ENCODE results near the gene EEFSEC. TPM values are rescaled to one million over a fixed set of nuclear protein-coding genes. Genes with fewer than 3 reads are reported as not detected.

The EEFSEC gene
- total RNA-seq, 1 donor from 2014 or later = 18.7 TPM

- H3K27ac Mint-ChIP-seq = no peak overlapping the region
- H3K27me3 Mint-ChIP-seq (ENCODE audit: insufficient read depth) = no peaks in the 10 kb centered on the region
- H3K4me1 Mint-ChIP-seq (ENCODE audit: low read depth) = no peaks in the 10 kb centered on the region
- intact Hi-C loops (cut with micrococcal nuclease) = no loop called here
- no peak overlapping the region for H3K4me3 Mint-ChIP-seq
- no peak for DNase-seq (ENCODE audit: low spot score)
- H3K36me3 Mint-ChIP-seq (ENCODE audit: low read depth) = no peaks in the 10 kb centered on the region
- no peaks in the 10 kb centered on the region for H3K9me3 Mint-ChIP-seq
Measured at GRCh38 chr3:128354788-128355542, 201.7 kb downstream of the EEFSEC start.

GRCh38 chr3:128355543-128355919 lies 202.2 kb downstream of the EEFSEC start:
- intact Hi-C loops (cut with micrococcal nuclease) = no loop called here
- H3K9me3 Mint-ChIP-seq = no peaks in the 10 kb centered on the region

GRCh38 chr3:128356822-128357221 lies 203.5 kb downstream of the EEFSEC start:
- H3K4me3 Mint-ChIP-seq = no peak overlapping the region
- DNase-seq (ENCODE audit: low spot score) = no peak
- no peaks in the 10 kb centered on the region for H3K27me3 Mint-ChIP-seq (ENCODE audit: insufficient read depth)
- intact Hi-C loops (cut with micrococcal nuclease) = no loop called here
- H3K27ac Mint-ChIP-seq = no peak overlapping the region
- no peaks in the 10 kb centered on the region for H3K36me3 Mint-ChIP-seq (ENCODE audit: low read depth)
- H3K4me1 Mint-ChIP-seq (ENCODE audit: low read depth) = no peaks in the 10 kb centered on the region
- H3K9me3 Mint-ChIP-seq = no peaks in the 10 kb centered on the region

More at GRCh38 chr3:128355543-128355919, 202.2 kb downstream of the EEFSEC start:
- Mint-ChIP-seq H3K27me3 (ENCODE audit: insufficient read depth) (no peaks in the 10 kb centered on the region), H3K4me3 (no peak overlapping the region), H3K36me3 (ENCODE audit: low read depth) (no peaks in the 10 kb centered on the region), H3K4me1 (ENCODE audit: low read depth) (no peaks in the 10 kb centered on the region), H3K27ac (no peak overlapping the region)
- no peak for DNase-seq (ENCODE audit: low spot score)

- no peak for DNase-seq (ENCODE audit: low spot score)
- Mint-ChIP-seq H3K4me3 (no peak overlapping the region), H3K27me3 (ENCODE audit: insufficient read depth) (no peaks in the 10 kb centered on the region), H3K27ac (no peak overlapping the region), H3K4me1 (ENCODE audit: low read depth) (no peaks in the 10 kb centered on the region), H3K9me3 (no peaks in the 10 kb centered on the region), H3K36me3 (ENCODE audit: low read depth) (no peaks in the 10 kb centered on the region)
- intact Hi-C loops (cut with micrococcal nuclease) = no loop called here
Measured at GRCh38 chr3:128357538-128357937, 204.3 kb downstream of the EEFSEC start.

- no peak overlapping the region for H3K27ac Mint-ChIP-seq
- no peaks in the 10 kb centered on the region for H3K36me3 Mint-ChIP-seq (ENCODE audit: low read depth)
- no peak for DNase-seq (ENCODE audit: low spot score)
- H3K27me3 Mint-ChIP-seq (ENCODE audit: insufficient read depth) = no peaks in the 10 kb centered on the region
- no peak overlapping the region for H3K4me3 Mint-ChIP-seq
- H3K9me3 Mint-ChIP-seq = no peaks in the 10 kb centered on the region
- intact Hi-C loops (cut with micrococcal nuclease) = no loop called here
- no peaks in the 10 kb centered on the region for H3K4me1 Mint-ChIP-seq (ENCODE audit: low read depth)
Measured at GRCh38 chr3:128358156-128358895, 205.0 kb downstream of the EEFSEC start.

GRCh38 chr3:128359060-128359664 lies 205.9 kb downstream of the EEFSEC start:
- no peak for DNase-seq (ENCODE audit: low spot score)
- Mint-ChIP-seq H3K27ac (no peak overlapping the region), H3K4me3 (no peak overlapping the region), H3K4me1 (ENCODE audit: low read depth) (no peaks in the 10 kb centered on the region), H3K27me3 (ENCODE audit: insufficient read depth) (no peaks in the 10 kb centered on the region), H3K9me3 (no peaks in the 10 kb centered on the region), H3K36me3 (ENCODE audit: low read depth) (no peaks in the 10 kb centered on the region)
- intact Hi-C loops (cut with micrococcal nuclease) = no loop called here

GRCh38 chr3:128359846-128360642 lies 206.8 kb downstream of the EEFSEC start:
- no peak for DNase-seq (ENCODE audit: low spot score)
- Mint-ChIP-seq H3K4me1 (ENCODE audit: low read depth) (no peaks in the 10 kb centered on the region), H3K27ac (no peak overlapping the region), H3K9me3 (no peaks in the 10 kb centered on the region), H3K4me3 (no peak overlapping the region), H3K36me3 (ENCODE audit: low read depth) (no peaks in the 10 kb centered on the region), H3K27me3 (ENCODE audit: insufficient read depth) (no peaks in the 10 kb centered on the region)
- intact Hi-C loops (cut with micrococcal nuclease) = no loop called here

- no peak overlapping the region for H3K4me3 Mint-ChIP-seq
- intact Hi-C loops (cut with micrococcal nuclease) = no loop called here
- DNase-seq (ENCODE audit: low spot score) = no peak
- no peak overlapping the region for H3K27ac Mint-ChIP-seq
- H3K27me3 Mint-ChIP-seq (ENCODE audit: insufficient read depth) = no peaks in the 10 kb centered on the region
- no peaks in the 10 kb centered on the region for H3K9me3 Mint-ChIP-seq
- no peaks in the 10 kb centered on the region for H3K4me1 Mint-ChIP-seq (ENCODE audit: low read depth)
- H3K36me3 Mint-ChIP-seq (ENCODE audit: low read depth) = no peaks in the 10 kb centered on the region
Measured at GRCh38 chr3:128360705-128361271, 207.5 kb downstream of the EEFSEC start.

GRCh38 chr3:128362026-128362965 lies 209.0 kb downstream of the EEFSEC start:
- no peak overlapping the region for H3K4me3 Mint-ChIP-seq
- H3K4me1 Mint-ChIP-seq (ENCODE audit: low read depth) = no peaks in the 10 kb centered on the region
- H3K9me3 Mint-ChIP-seq = no peaks in the 10 kb centered on the region
- H3K27me3 Mint-ChIP-seq (ENCODE audit: insufficient read depth) = no peaks in the 10 kb centered on the region
- no peak for DNase-seq (ENCODE audit: low spot score)
- no peaks in the 10 kb centered on the region for H3K36me3 Mint-ChIP-seq (ENCODE audit: low read depth)
- intact Hi-C loops (cut with micrococcal nuclease) = no loop called here
- H3K27ac Mint-ChIP-seq = no peak overlapping the region

- no peak overlapping the region for H3K4me3 Mint-ChIP-seq
- H3K27me3 Mint-ChIP-seq (ENCODE audit: insufficient read depth) = no peaks in the 10 kb centered on the region
- no peaks in the 10 kb centered on the region for H3K4me1 Mint-ChIP-seq (ENCODE audit: low read depth)
- H3K36me3 Mint-ChIP-seq (ENCODE audit: low read depth) = no peaks in the 10 kb centered on the region
- H3K27ac Mint-ChIP-seq = no peak overlapping the region
- DNase-seq (ENCODE audit: low spot score) = no peak
- intact Hi-C loops (cut with micrococcal nuclease) = no loop called here
- no peaks in the 10 kb centered on the region for H3K9me3 Mint-ChIP-seq
Measured at GRCh38 chr3:128364291-128364690, 211.0 kb downstream of the EEFSEC start.

- Mint-ChIP-seq H3K9me3 (no peaks in the 10 kb centered on the region), H3K36me3 (ENCODE audit: low read depth) (no peaks in the 10 kb centered on the region), H3K4me3 (no peak overlapping the region), H3K27ac (no peak overlapping the region), H3K27me3 (ENCODE audit: insufficient read depth) (no peaks in the 10 kb centered on the region), H3K4me1 (ENCODE audit: low read depth) (no peaks in the 10 kb centered on the region)
- intact Hi-C loops (cut with micrococcal nuclease) = no loop called here
- no peak for DNase-seq (ENCODE audit: low spot score)
Measured at GRCh38 chr3:128364808-128365360, 211.6 kb downstream of the EEFSEC start.

Data from activated T-helper 1 cell treated with anti-CD3 and anti-CD28 coated beads, Interleukin-12 subunit alpha, Interleukin-12 subunit beta, Interleukin-2, Interleukin-4 antibody, amounts not matched to agents 30 ng/mL and 10 ng/mL and 1 ng/mL, durations not matched to agents 14 hours and 24 hours and 36 hours (primary cell).